SU-DHL-6 (cell line): ENCODE data around the gene ZNF488.

Source experiments
- H2AFZ ChIP-seq: fragments of 200-600 bp; sonication (generic); 2 replicates; pipeline ENCODE4 v1.6.1; 2014; ENCODE audit warnings: low read depth, mild to moderate bottlenecking, moderate library complexity, mixed read lengths, antibody characterized with exemption, low read length; ENCODE audit not compliant: severe bottlenecking
- H3F3A ChIP-seq: fragments of 200-600 bp; shearing (Covaris generic); 2 replicates; pipeline ENCODE4 v1.6.0; 2016; ENCODE audit warnings: antibody characterized with exemption, mild to moderate bottlenecking; ENCODE audit not compliant: insufficient read depth
- H3K27ac ChIP-seq: fragments of 200-600 bp; sonication (generic); 2 replicates; pipeline ENCODE4 v1.5.1; 2016; ENCODE audit warnings: low read depth, mild to moderate bottlenecking, low read length, moderate library complexity, mixed read lengths
- H3K27me3 ChIP-seq: fragments of 200-600 bp; sonication (generic), shearing (Covaris generic); 2 replicates; pipeline ENCODE4 v1.6.0; 2014; ENCODE audit warnings: mild to moderate bottlenecking, low read length
- H3K36me3 ChIP-seq: fragments of 200-600 bp; sonication (generic); 2 replicates; pipeline ENCODE4 v1.6.1; 2014; ENCODE audit warnings: mild to moderate bottlenecking, low read length, mixed read lengths
- H3K4me2 ChIP-seq: fragments of 300-600, 200-600 bp; shearing (Covaris generic), sonication (generic); 2 replicates; pipeline ENCODE4 v1.6.0; 2014; ENCODE audit warnings: low read length, low read depth, mild to moderate bottlenecking; ENCODE audit not compliant: poor library complexity, severe bottlenecking
- H3K4me3 ChIP-seq: fragments of 200-600 bp; sonication (generic); 2 replicates; pipeline ENCODE4 v1.5.1; 2014; ENCODE audit warnings: antibody characterized with exemption, low read length, mild to moderate bottlenecking, mixed read lengths; ENCODE audit not compliant: insufficient read depth, poor library complexity, severe bottlenecking
- H3K79me2 ChIP-seq: fragments of 200-600 bp; sonication (generic); 2 replicates; pipeline ENCODE4 v1.6.1; 2014; ENCODE audit warnings: mild to moderate bottlenecking, low read length, moderate library complexity; ENCODE audit not compliant: insufficient read depth
- H3K9ac ChIP-seq: fragments of 200-600 bp; sonication (generic); 2 replicates; pipeline ENCODE4 v1.7.0; 2014; ENCODE audit warnings: mild to moderate bottlenecking, low read length
- H3K9me2 ChIP-seq: fragments of 200-600 bp; sonication (generic); replicated peaks from 2 replicates; pipeline ENCODE4 v1.6.1; 2014; ENCODE audit warnings: low read length; ENCODE audit not compliant: insufficient read depth
- H3K9me3 ChIP-seq: fragments of 200-600 bp; sonication (generic); 2 replicates; pipeline ENCODE4 v1.6.1; 2014; ENCODE audit warnings: low read length, mixed read lengths; ENCODE audit not compliant: insufficient read depth
- H4K20me1 ChIP-seq: fragments of 200-600 bp; sonication (generic); 2 replicates; pipeline ENCODE4 v1.6.1; 2014; ENCODE audit warnings: low read depth, mild to moderate bottlenecking, antibody characterized with exemption, low read length, moderate library complexity, mixed read lengths
- CTCF ChIP-seq: fragments of 200-600 bp; sonication (generic); IDR thresholded peaks from one replicate; pipeline ENCODE4 v1.5.1; 2017; ENCODE audit warnings: antibody characterized with exemption, mild to moderate bottlenecking, low read length, moderate library complexity; ENCODE audit not compliant: insufficient read depth, poor library complexity, severe bottlenecking
- EZH2phosphoT487 ChIP-seq: fragments of 200-600 bp; sonication (generic), shearing (Covaris generic); conservative IDR thresholded peaks from 2 replicates; pipeline ENCODE4 v1.6.1; 2018; ENCODE audit warnings: mild to moderate bottlenecking, antibody characterized with exemption, low read length, moderate library complexity, mixed read lengths

The ZNF488 gene

DNA sequence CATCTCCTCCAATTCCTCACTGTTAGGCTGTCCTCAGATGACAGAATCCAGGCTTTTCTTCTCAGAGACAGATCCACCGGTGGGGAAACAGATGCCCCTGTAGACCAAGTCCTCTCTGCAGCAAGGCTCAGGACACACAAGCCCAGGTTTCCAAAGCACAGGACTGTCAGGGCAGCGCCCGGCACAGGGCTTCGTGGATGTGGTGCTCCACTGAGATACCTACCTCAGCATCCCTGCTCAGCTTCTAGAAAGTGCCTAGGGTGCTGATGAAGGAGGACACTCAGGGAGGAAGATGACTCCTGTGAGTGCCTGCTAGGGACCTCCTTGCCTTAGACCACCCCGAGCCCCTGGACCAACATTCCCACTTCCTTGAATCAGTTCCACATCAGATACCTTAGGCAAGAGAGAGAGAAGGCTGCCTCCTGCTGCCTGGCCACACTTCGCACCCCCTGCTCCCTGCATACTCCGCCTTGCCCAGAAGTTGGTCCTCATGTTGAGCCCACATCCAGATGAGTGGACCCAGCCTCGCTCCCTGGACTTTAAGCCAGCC is 44.8 kb downstream of the ZNF488 start:
- H3K79me2 ChIP-seq: no peaks in the 10 kb centered on the region
- no peak overlapping the region for H3K4me2 ChIP-seq
- H3K27ac ChIP-seq: no peak overlapping the region
- no peaks in the 10 kb centered on the region for H3F3A ChIP-seq
- no peak overlapping the region for H3K9ac ChIP-seq
- no peaks in the 10 kb centered on the region for H3K9me2 ChIP-seq
- TF ChIP-seq EZH2phosphoT487: no peak
- no peak for TF ChIP-seq CTCF
- no peak overlapping the region for H3K4me3 ChIP-seq
- no peaks in the 10 kb centered on the region for H4K20me1 ChIP-seq
- no peaks in the 10 kb centered on the region for H3K27me3 ChIP-seq
- H3K36me3 ChIP-seq: no peaks in the 10 kb centered on the region
- H2AFZ ChIP-seq: no peak overlapping the region
- no peaks in the 10 kb centered on the region for H3K9me3 ChIP-seq

DNA sequence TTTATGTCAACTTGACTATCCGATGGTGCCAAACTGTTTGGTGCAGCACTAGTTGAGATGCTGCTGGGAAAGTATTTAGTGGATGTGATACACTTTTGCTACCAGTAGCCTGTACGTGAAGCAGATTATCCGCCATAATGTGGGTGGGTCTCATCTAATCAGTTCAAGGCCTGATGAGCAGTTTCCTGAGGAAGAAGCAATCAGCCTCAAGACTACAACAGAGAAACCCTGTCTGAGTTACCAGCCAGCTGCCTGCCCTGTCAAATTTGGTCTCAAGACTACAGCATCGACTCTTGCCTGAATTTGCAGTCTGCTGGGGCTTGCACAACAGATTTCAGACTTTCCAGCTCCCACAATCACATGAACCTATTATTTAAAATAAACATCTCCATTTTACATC is 46.8 kb downstream of the ZNF488 start:
- Histone ChIP-seq H3K9me2 (no peaks in the 10 kb centered on the region), H2AFZ (no peak overlapping the region), H3K4me2 (no peak overlapping the region), H3K27ac (no peak overlapping the region), H3K27me3 (no peaks in the 10 kb centered on the region), H3F3A (no peaks in the 10 kb centered on the region), H3K4me3 (no peak overlapping the region), H3K9ac (no peak overlapping the region), H3K36me3 (no peaks in the 10 kb centered on the region), H3K79me2 (no peaks in the 10 kb centered on the region), H4K20me1 (no peaks in the 10 kb centered on the region), H3K9me3 (no peaks in the 10 kb centered on the region)
- TF ChIP-seq CTCF: no peak
- no peak for TF ChIP-seq EZH2phosphoT487

DNA sequence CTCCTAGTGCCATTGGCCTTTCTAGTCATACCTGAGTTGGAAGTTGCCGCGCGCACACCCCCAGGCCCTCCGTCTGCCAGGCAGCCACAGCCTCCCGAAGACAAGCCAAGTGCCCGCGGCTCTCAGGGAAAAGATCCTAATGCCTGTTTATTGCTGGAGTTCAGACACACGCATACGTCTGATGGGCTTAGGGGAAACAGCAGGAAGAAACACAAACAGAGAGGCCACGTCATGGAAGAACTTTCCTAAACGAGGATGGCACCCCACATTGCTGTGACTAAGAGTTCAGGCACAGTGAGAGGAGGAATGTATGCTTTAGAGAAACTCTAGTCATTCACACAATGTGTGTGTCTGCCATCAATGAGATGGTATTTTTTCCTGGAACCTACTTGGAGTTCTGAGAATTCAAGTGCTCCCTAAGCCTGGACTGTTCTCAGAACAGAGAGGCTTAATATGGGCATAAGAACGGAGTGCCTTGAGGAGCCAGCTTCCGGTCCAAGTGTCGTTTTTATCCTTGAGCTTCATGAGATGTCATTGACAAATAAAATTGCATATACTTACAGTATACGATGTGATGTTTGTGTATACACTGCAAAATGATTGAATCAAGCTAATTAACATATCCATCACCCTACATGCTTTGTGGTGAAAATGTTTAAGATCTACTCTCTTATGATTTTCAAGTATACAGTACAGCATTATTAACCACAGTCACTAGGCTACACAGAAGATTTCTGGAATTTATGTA is 47.5 kb downstream of the ZNF488 start:
- no peak overlapping the region for H2AFZ ChIP-seq
- no peak overlapping the region for H3K4me3 ChIP-seq
- H3F3A ChIP-seq: no peaks in the 10 kb centered on the region
- H4K20me1 ChIP-seq: no peaks in the 10 kb centered on the region
- no peak overlapping the region for H3K9ac ChIP-seq
- no peaks in the 10 kb centered on the region for H3K79me2 ChIP-seq
- no peaks in the 10 kb centered on the region for H3K36me3 ChIP-seq
- H3K9me2 ChIP-seq: no peaks in the 10 kb centered on the region
- no peak overlapping the region for H3K4me2 ChIP-seq
- no peaks in the 10 kb centered on the region for H3K9me3 ChIP-seq
- TF ChIP-seq CTCF (no peak), EZH2phosphoT487 (no peak)
- H3K27me3 ChIP-seq: no peaks in the 10 kb centered on the region
- no peak overlapping the region for H3K27ac ChIP-seq
